ENCODE results near the gene OR9A4. TPM values are rescaled to one million over a fixed set of nuclear protein-coding genes. Genes with fewer than 3 reads are reported as not detected.
"Not testable (repeated sequence)": the region's sequence is repeated elsewhere in the genome, so short reads cannot be mapped to it uniquely, and the experiment has no call there.

Gene OR9A4, protein sequence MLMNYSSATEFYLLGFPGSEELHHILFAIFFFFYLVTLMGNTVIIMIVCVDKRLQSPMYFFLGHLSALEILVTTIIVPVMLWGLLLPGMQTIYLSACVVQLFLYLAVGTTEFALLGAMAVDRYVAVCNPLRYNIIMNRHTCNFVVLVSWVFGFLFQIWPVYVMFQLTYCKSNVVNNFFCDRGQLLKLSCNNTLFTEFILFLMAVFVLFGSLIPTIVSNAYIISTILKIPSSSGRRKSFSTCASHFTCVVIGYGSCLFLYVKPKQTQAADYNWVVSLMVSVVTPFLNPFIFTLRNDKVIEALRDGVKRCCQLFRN
- not detected in 2 replicates for total RNA-seq (2014; rRNA removed; shearing (Covaris generic))

DNA sequence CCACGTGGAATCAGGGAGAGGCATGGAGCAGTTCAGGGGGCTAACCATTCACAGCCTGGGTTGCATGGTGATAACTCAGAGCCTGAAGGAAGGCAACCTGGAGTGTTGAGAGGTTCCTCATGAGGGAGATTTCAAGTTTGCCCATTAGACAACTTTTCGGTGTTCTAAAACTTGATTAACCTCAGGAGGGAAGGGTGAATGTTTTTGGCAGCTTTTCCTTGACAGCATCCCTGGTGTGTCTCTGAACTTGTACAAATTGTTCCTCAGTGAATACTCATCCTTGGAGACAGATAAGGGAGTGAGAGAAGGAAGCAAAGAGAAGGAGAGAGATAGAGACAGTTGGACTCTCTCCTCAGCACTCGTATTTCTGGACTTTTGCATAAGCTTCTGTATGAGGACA, at the start of gene OR9A4:
Gene OR9A4 (plus strand): TSS at position 301 of the 400 bp plus-strand sequence. CDS start 2,477 bp downstream, outside the sequence.
- DNase-seq = no peak
- no peaks in the 10 kb centered on the region for H3K9me3 ChIP-seq (replicated peaks)
- H3K4me3 ChIP-seq = no peak within 1 kb of the TSS
- peaks cover 4% of the 10 kb centered on the region for H3K27me3 ChIP-seq
- H3K36me3 ChIP-seq = no peaks in the 10 kb centered on the region
- no peak within 1 kb of the TSS for H3K27ac ChIP-seq
- H3K4me1 ChIP-seq = no peaks in the 10 kb centered on the region

GRCh38 chr7:141866974-141867373, 49.2 kb upstream of the OR9A4 start:
- Histone ChIP-seq H3K4me1 (no peaks in the 10 kb centered on the region), H3K9me3 (replicated peaks) (no peaks in the 10 kb centered on the region), H3K27me3 (no peaks in the 10 kb centered on the region), H3K27ac (no peak overlapping the region), H3K36me3 (no peaks in the 10 kb centered on the region), H3K4me3 (no peak overlapping the region)
- no peak for DNase-seq

DNA sequence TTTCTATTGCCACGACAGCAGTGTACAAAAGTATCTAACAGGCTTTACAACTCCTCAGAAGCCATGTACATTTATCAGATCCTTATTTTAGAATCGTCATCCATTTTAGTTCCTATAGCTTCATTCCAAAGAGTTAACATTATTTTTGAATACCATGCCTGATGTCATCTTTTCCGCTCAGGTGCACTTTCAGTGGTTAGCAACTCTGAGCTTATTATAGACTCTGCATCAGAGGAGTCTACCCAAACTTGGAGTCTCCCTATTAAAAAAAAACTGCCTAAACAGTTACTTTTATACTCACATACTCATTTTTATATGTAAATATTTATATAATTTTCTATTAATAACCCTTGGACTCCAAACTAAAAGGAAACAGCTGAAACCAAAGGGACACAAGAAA, 43.3 kb upstream of the OR9A4 start:
- no peak for DNase-seq
- Histone ChIP-seq H3K36me3 (no peaks in the 10 kb centered on the region), H3K4me3 (no peak overlapping the region), H3K9me3 (replicated peaks) (no peaks in the 10 kb centered on the region), H3K27me3 (no peaks in the 10 kb centered on the region; the same call in 1 of the 2 replicates), H3K27ac (no peak overlapping the region), H3K4me1 (no peaks in the 10 kb centered on the region)

- Histone ChIP-seq H3K27me3 (no peaks in the 10 kb centered on the region; the same call in 1 of the 2 replicates), H3K4me3 (no peak overlapping the region), H3K4me1 (no peaks in the 10 kb centered on the region), H3K27ac (no peak overlapping the region), H3K9me3 (replicated peaks) (no peaks in the 10 kb centered on the region), H3K36me3 (no peaks in the 10 kb centered on the region)
- DNase-seq = no peak
These were observed 41.4 kb upstream of the OR9A4 start for GRCh38 chr7:141874787-141875186.

DNA sequence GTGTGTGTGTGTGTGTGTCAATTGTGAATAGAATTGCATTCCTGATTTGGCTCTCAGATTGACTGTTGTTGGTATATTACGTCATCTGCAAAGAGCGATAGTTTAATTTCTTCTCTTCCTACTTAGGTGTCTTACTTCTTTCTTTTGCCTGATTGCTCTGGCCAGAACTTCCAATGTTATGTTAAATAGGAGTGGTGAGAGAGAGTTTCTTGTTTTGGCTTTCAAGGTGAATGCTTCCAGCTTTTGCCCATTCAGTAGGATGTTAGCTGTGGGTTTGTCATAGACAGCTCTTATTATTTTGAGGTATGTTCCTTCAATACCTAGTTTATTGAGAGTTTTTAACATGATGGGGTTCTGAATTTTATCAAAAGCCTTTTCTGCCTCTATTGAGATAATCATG, 40.7 kb upstream of the OR9A4 start:
- H3K4me1 ChIP-seq = no peaks in the 10 kb centered on the region
- no peak for DNase-seq

DNA sequence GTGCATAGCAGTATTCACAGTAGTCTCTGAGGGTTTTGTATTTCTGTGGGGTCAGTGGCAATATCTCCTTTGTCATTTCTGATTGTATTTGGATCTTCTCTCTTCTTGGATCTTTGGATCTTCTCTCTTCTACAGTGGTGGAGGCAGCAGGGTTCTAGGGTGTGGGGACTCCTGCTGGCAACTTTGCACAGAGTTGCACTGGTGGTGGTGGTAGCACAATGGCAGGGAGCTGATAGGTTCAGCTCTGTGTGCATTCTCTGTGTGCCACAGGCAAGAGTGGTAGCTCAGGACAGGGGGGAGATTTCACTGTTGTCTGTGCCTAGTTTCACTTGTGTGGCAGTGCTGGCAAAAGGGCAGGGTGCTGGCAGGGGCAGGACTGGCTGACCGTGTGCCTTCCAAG, 39.8 kb upstream of the OR9A4 start:
- Histone ChIP-seq H3K4me3 (no peak overlapping the region), H3K9me3 (replicated peaks) (no peaks in the 10 kb centered on the region), H3K27me3 (no peaks in the 10 kb centered on the region; the same call in 1 of the 2 replicates), H3K36me3 (no peaks in the 10 kb centered on the region), H3K4me1 (no peaks in the 10 kb centered on the region), H3K27ac (no peak overlapping the region)
- no peak for DNase-seq

More for the DNA sequence above, 40.7 kb upstream of the OR9A4 start:
- Histone ChIP-seq H3K27me3 (no peaks in the 10 kb centered on the region; the same call in 1 of the 2 replicates), H3K36me3 (no peaks in the 10 kb centered on the region), H3K4me3 (no peak overlapping the region), H3K27ac (no peak overlapping the region), H3K9me3 (replicated peaks) (no peaks in the 10 kb centered on the region)

DNA sequence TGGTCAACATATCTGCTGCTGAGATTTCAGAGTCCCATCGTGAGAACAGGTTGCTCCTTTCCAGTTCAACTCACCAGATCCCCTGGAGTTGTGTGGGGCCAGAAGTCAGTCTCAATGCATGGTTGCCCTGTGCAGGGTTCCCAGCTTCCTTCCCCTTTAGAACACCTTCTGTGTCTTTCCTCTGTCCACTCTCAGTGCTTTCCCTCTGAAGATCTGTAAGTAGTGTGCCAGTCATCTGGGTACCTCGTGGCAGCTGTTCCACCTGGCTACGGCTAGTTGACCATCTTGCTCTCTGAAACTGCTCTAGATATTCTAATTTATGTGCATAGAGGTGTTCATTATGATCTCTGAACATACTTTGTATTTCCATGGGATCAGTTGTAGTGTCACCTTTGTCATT, 38.8 kb upstream of the OR9A4 start:
- H3K36me3 ChIP-seq = no peaks in the 10 kb centered on the region
- no peak overlapping the region for H3K27ac ChIP-seq
- H3K9me3 ChIP-seq (replicated peaks) = no peaks in the 10 kb centered on the region
- DNase-seq = no peak
- no peaks in the 10 kb centered on the region; the same call in 1 of the 2 replicates for H3K27me3 ChIP-seq
- H3K4me3 ChIP-seq = no peak overlapping the region
- H3K4me1 ChIP-seq = no peaks in the 10 kb centered on the region

DNA sequence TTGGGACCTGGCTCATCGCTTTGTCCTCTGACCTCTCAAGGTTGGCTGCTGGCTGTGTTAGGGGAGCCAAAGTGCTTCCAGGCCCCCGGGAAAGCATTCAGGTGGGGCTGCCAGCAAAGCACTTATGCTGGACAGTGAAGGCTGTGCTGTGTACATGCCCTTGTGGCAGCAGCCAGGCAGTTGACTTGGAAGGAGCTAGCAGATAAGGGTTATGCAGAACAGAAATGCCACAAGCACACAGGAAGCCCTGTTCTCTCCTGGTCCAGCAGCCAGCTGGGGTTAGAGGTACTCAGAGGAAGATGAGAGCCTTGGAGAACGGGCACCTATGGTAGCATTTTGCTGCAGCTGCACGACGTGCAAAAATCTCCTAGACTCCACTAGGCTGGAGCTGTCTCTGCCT, 35.2 kb upstream of the OR9A4 start:
- no peaks in the 10 kb centered on the region for H3K9me3 ChIP-seq (replicated peaks)
- no peak for DNase-seq
- H3K27me3 ChIP-seq = no peaks in the 10 kb centered on the region; the same call in 1 of the 2 replicates
- H3K4me3 ChIP-seq = no peak overlapping the region
- H3K36me3 ChIP-seq = no peaks in the 10 kb centered on the region
- H3K4me1 ChIP-seq = no peaks in the 10 kb centered on the region
- no peak overlapping the region for H3K27ac ChIP-seq

DNA sequence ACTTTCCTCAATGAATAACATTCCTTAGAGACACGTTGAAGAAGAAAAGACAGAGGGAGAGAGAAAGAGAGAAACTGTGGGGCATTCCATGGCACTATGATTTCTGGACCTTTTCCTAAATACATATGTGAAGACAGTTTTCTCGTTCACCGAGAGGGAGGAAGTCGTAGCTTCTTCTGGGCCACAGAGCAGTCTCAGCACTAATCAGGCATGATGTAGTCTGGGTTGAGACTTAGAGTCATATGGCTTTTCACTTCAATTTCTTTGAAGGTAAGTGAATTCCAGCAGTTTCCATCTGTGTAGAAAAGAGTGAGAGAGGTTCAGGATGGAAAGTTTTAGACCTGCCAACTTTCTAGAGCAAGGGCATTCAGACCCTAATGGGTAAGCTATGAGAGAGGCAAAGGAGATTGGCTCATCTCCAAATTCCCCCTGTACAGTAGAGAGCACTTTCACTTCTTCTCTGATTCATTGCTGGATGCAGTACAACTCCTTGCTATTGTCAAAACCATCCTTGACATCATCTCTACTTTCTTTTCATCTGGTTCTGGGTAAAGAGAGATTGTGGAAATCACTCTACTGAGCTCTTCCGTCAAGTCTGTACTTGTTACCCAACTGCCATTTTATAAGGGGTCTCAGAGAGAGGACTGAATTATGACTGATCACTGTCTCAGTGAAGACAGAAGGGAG, 31.5 kb upstream of the OR9A4 start:
- Histone ChIP-seq H3K4me3 (no peak overlapping the region), H3K4me1 (no peaks in the 10 kb centered on the region), H3K27ac (no peak overlapping the region), H3K27me3 (no peaks in the 10 kb centered on the region), H3K9me3 (replicated peaks) (no peaks in the 10 kb centered on the region), H3K36me3 (no peaks in the 10 kb centered on the region)
- DNase-seq = no peak

- Histone ChIP-seq H3K4me3 (no peak overlapping the region), H3K27ac (no peak overlapping the region), H3K36me3 (no peaks in the 10 kb centered on the region), H3K4me1 (no peaks in the 10 kb centered on the region), H3K27me3 (no peaks in the 10 kb centered on the region), H3K9me3 (replicated peaks) (no peaks in the 10 kb centered on the region)
- DNase-seq = no peak
These were observed 26.9 kb upstream of the OR9A4 start for GRCh38 chr7:141889321-141889720.

- Histone ChIP-seq H3K27ac (no peak overlapping the region), H3K9me3 (replicated peaks) (no peaks in the 10 kb centered on the region), H3K4me1 (no peaks in the 10 kb centered on the region), H3K36me3 (no peaks in the 10 kb centered on the region), H3K27me3 (no peaks in the 10 kb centered on the region), H3K4me3 (no peak overlapping the region)
- no peak for DNase-seq
These were observed 24.9 kb upstream of the OR9A4 start for GRCh38 chr7:141891336-141891735.

DNA sequence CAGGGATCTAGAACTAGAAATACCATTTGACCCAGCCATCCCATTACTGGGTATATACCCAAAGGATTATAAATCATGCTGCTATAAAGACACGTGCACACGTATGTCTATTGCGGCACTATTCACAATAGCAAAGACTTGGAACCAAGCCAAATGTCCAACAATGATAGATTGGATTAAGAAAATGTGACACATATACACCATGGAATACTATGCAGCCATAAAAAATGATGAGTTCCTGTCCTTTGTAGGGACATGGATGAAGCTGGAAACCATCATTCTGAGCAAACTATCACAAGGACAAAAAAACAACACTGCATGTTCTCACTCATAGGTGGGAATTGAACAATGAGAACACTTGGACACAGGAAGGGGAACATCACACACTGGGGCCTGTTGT, 16.8 kb upstream of the OR9A4 start:
- not testable (repeated sequence) for H3K27me3 ChIP-seq; H3K9me3 ChIP-seq (replicated peaks); H3K4me1 ChIP-seq; DNase-seq; H3K36me3 ChIP-seq; H3K4me3 ChIP-seq; H3K27ac ChIP-seq

- H3K27me3 ChIP-seq = no peaks in the 10 kb centered on the region
These were observed 9.9 kb upstream of the OR9A4 start for GRCh38 chr7:141906285-141906684.

GRCh38 chr7:141911391-141911790, 4.8 kb upstream of the OR9A4 start:
- DNase-seq = no peak
- Histone ChIP-seq H3K4me1 (no peaks in the 10 kb centered on the region), H3K27me3 (peaks cover 4% of the 10 kb centered on the region), H3K9me3 (replicated peaks) (no peaks in the 10 kb centered on the region), H3K4me3 (no peak overlapping the region), H3K36me3 (no peaks in the 10 kb centered on the region), H3K27ac (no peak overlapping the region)

More at GRCh38 chr7:141906285-141906684, 9.9 kb upstream of the OR9A4 start:
- Histone ChIP-seq H3K4me1 (no peaks in the 10 kb centered on the region), H3K27ac (no peak overlapping the region), H3K36me3 (no peaks in the 10 kb centered on the region), H3K4me3 (no peak overlapping the region), H3K9me3 (replicated peaks) (no peaks in the 10 kb centered on the region)
- DNase-seq = no peak

DNA sequence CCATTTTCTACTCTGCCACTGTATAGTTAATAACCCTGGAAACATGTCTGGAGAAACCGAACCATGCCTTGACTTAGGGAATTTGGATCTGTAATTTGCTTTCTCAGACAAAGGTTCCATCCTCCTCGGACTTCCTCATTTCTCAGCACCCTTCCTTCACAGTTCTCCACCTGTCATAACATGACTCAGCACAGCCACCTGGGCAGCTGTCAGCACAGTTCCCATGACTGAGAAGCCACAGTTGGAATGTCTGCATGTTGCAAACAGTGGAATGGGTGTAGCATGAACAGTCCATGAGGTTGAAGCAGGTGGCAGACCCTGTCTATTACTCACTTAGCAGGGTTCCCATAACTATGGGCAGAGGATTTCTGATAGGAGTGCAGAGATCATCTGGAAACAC, 634 bp upstream of the OR9A4 start:
- H3K27me3 ChIP-seq = peaks cover 4% of the 10 kb centered on the region
- no peak overlapping the region for H3K27ac ChIP-seq
- no peaks in the 10 kb centered on the region for H3K4me1 ChIP-seq
- DNase-seq = peak in 1 of 2 experiments; percentile 7
- no peaks in the 10 kb centered on the region for H3K36me3 ChIP-seq
- no peak overlapping the region for H3K4me3 ChIP-seq
- no peaks in the 10 kb centered on the region for H3K9me3 ChIP-seq (replicated peaks)

Measured in SJCRH30 (cell line).